ENCODE measurements around the gene SNX14. TPM values are rescaled to one million over a fixed set of nuclear protein-coding genes. Genes with fewer than 3 reads are reported as not detected.

The SNX14 gene
- total and polyA plus RNA-seq, 2 donors (not counting 3 experiments of a cell fraction or from before 2014, with no cell fraction given) = 41.3 to 74.3 TPM

GRCh38 chr6:85568411-85568810, 25.2 kb downstream of the SNX14 start:
- FAIRE-seq = no peak
- CTCF ChIA-PET = no interaction called here
- H3K4me2 ChIP-seq (ENCODE audit: insufficient read depth, low read length) = no peak overlapping the region
- BruUV-seq (replicated peaks) = no TSS peak
- dilution Hi-C loops (cut with MboI; ENCODE audit: extremely low pct_ligation_motif_present, low sequenced_read_pairs) = no loop called here
- intact Hi-C loops (cut with micrococcal nuclease) = no loop called here
- H3K9me1 ChIP-seq (replicated peaks; ENCODE audit: control insufficient read depth, extremely low read depth, insufficient read depth, low read length) = no peaks in the 10 kb centered on the region
- no peak overlapping the region for H3K27ac ChIP-seq (ENCODE audit: insufficient read depth, low read depth, low read length)
- peaks cover 0 to 5% of the 10 kb centered on the region in 2 experiments for H3K36me3 ChIP-seq (ENCODE audit: control insufficient read depth in 2 of 2, extremely low read depth in 1 of 2, insufficient read depth in 2 of 2, low read length in 2 of 2)
- TF ChIP-seq MAX (IDR thresholded peaks at IDR 0.05; ENCODE audit: insufficient read depth, insufficient read length) (no peak), GATA2 (IDR thresholded peaks at IDR 0.05; ENCODE audit: insufficient read depth, insufficient read length, low read depth, low read length) (no peak), POLR2AphosphoS5 (IDR thresholded peaks at IDR 0.05; ENCODE audit: insufficient read depth, low read depth, low read length) (no peak), EZH2 (IDR thresholded peaks at IDR 0.05; ENCODE audit: borderline replicate concordance, low read depth, low read length, severe bottlenecking) (no peak), FOS (IDR thresholded peaks at IDR 0.05; ENCODE audit: borderline replicate concordance, insufficient read depth, low read length) (no peak), MYC (IDR thresholded peaks at IDR 0.05; ENCODE audit: low read depth, low read length) (no peak), CTCF (IDR thresholded peaks at IDR 0.05; ENCODE audit: extremely low read depth in 1 of 2, insufficient read depth in 1 of 2, low read depth in 1 of 2, low read length in 2 of 2) (no peak), POLR2A (IDR thresholded peaks at IDR 0.05; ENCODE audit: low read depth, low read length) (no peak), JUN (IDR thresholded peaks at IDR 0.05; ENCODE audit: borderline replicate concordance, insufficient read depth, insufficient read length, low read depth) (no peak)
- no peaks in the 10 kb centered on the region for H4K20me1 ChIP-seq (replicated peaks; ENCODE audit: control insufficient read depth, extremely low read depth, insufficient read depth, low read length)
- POLR2A ChIA-PET = no interaction called here
- no peak for DNase-seq (ENCODE audit: low read depth, low spot score)
- peaks cover 13% of the 10 kb centered on the region for H3K79me2 ChIP-seq (ENCODE audit: control insufficient read depth, insufficient read depth, low read length)
- no peak overlapping the region for H3K4me3 ChIP-seq (replicated peaks in 1 of 3; ENCODE audit: insufficient read depth in 1 of 3, low read depth in 1 of 3, low read length in 3 of 3)
- peaks cover 9% of the 10 kb centered on the region for H3K4me1 ChIP-seq (ENCODE audit: control insufficient read depth, extremely low read depth, insufficient read depth, low read length)
- no peaks in the 10 kb centered on the region for H3K9me3 ChIP-seq (replicated peaks; ENCODE audit: control insufficient read depth, insufficient read depth, low read length)
- H2AFZ ChIP-seq (ENCODE audit: low read depth, low read length) = no peak overlapping the region
- H3K9ac ChIP-seq (replicated peaks; ENCODE audit: extremely low read depth, insufficient read depth, low read length) = no peak overlapping the region
- no peaks in the 10 kb centered on the region for H3K27me3 ChIP-seq (ENCODE audit: control insufficient read depth in 2 of 2, insufficient read depth in 2 of 2, low read length in 2 of 2)

Measured in endothelial cell of umbilical vein (primary cell).